Stimulated activated CD4-positive, alpha-beta T cell treated with anti-CD3 and anti-CD28 coated beads, TNF-alpha, amount 100 ng/mL, for 24 hours (primary cell): Measurements from ENCODE around the gene FSHR.

Experiments used
- DNase-seq, 3 experiments: peaks; one replicate each; pipeline ENCODE4 v3.0.0-alpha.2; 2020; ENCODE audit warnings: low read depth in 3 of 3

FSHR gene

DNA sequence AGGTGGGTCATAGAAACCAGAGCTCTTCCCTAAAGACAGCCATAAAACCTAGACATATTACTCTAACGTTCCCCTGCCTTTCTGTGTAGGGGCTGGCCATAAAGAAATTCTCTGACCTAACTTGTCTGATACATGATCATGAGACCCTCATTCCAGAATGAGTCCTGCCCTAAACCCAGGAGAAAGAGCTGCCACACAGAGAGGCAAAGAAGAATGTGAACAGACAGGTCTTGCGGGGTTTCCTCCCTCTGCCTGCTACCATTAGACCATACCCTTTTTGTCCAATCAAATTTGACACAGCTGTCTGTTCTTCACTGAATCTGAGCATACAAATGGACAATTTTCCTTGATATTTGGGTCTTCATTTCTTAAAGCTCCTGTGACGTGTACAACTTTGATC, 200.0 kb downstream of the FSHR start:
- no peak for DNase-seq

DNA sequence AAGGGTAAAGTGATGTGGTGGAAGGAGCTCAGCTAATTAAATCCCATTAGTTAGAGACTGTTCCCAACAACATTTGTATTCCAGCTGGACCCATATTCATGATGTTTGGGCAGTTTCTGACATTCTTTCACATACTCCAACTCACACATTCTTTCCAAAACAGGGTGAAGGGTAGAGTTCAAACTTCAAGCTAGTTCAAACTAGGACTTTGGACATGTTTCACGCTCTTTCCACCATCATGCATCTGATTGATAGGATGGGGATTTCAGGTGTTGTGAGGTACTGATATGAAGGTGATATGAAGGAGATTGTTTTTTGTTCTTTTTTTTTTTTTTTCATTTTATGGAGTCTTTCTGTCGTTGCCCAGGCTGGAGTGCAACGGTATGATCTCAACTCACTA, 201.7 kb downstream of the FSHR start:
- DNase-seq: no peak

DNA sequence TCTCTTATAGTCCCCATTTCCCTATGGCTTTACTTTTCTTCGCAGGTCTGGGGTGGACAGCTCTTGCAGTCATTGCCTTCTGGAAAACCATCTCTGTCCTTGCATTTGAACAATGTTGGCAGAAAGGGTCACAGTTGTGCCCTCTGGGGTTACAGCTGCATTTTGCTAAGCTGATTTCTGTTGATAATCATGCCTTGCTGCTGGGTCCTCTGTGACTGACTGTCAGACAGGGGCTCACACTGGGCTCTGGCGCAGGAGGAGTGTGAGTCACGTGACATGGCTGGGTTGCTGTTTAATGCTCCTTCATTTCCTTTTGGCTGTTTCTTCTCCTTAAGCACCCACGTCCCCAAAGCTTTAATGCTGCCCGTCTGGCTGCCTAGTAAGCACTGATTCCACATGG, 202.2 kb downstream of the FSHR start:
- no peak for DNase-seq

DNA sequence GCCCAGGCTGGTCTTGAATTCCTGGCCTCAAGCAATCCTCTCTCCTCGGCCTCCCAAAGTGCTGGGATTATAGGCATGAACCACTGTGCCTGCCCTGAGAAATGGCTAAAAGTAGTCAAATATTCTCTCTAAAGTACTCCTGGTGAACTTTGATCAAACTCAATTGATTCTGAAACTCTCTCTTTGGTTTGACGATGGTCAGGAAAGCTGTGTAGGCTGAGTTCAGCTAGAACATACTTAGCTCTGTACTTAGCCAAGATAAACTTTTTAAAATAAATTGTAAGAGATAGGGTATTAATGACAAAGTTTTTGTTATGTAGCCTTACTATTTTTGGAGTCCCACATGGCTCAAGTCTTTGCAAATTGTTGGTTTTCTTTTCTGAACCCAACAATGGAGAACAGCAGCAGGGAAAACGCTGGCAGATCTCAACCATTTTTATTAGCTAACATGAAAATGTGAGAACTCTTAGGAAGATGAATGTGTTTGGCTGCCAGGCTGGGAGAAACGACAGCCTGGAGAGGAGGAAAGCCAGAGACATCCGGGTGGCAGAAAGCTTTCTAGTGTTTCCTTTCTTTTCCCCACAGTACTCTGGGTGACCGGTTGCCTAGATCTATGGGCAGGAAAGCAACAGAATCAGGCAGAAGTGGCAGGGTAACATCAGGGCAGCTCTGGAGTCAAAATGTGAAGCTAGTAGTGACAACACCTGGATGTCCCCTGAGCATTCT, 205.8 kb downstream of the FSHR start:
- DNase-seq: no peak

DNA sequence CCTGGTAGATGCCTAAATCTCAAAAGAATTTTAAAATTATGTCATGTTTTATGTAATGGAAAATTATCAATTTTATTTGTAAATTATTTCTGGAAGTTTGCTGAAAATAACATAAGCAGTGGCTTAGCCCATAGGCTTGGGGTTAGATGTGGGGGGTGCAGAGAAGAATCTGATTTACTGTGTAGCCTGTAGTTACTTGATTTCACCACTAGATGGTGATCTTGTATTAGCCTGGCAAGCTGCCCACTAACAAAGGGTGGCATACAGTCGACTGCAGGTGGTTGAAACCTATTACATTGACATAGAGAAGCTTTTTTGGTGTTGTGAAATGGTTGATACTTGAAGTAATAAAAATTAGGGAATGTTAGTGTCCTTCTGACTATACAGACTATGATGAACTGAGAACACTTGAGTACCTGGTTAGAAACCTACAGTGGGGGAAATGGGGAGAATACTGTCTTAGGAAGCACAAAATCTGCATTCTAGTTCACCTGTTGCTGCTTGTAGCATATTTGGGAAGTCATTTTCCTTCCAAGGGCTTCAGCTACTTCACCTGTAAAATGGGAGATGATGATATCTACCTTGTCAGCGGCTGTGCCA, 207.8 kb downstream of the FSHR start:
- DNase-seq: peak in 1 of 3 experiments; percentile 7

DNA sequence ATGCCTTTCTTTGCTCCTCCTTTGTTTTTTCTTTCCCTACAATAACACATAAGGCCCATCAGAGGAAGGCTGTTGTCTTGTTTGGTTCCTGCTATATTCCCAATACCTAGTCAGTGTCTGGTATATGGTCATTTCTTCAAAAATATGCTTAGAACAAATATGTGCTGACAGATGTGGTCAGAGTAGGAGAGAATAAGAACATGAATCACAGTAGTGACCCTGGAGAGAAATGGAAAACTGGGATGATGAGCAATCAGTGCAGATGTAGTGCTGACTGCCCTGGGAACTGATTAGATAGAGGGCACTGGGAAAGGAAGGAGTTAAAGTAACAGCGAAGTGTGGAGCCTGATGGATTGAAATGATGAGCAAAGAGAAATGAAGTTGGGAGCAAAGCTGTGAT, 209.4 kb downstream of the FSHR start:
- no peak for DNase-seq

DNA sequence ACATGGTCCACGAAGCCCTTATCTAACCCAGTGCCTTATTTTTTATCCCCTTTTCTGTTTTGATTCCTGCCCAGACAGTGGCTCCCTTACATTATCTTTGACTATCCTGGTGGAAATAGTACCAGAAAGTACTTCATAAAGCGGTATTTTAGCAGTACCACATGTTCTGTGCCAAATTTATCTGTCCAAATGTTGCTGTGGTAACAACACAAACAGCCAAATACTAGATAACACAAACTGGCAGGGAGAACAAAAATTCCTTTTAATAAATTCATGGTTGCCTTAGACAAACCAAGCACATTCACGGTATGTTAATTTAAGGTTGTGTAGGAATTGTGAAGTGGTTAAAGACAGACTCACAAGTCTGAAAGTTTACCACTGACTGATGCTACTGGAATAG, 210.9 kb downstream of the FSHR start:
- DNase-seq: no peak

DNA sequence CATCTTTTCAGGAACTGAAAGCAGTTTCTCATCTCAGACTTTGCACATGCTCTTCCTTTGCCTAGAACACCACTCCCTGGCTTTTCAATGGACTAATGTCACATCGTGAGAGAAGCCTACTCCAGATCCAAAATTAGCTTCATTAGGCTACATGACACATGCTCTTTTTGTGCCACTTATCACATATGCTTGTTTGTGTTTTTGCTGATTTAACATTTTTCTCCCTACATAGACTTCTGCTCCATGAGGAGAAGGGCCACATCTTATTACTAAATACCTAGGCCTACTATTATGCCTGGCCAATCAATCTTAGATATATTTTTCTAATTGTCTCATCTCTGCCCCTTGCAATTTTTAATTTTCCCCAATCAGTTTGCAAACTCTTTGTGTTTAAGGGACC, 212.4 kb downstream of the FSHR start:
- DNase-seq: no peak

DNA sequence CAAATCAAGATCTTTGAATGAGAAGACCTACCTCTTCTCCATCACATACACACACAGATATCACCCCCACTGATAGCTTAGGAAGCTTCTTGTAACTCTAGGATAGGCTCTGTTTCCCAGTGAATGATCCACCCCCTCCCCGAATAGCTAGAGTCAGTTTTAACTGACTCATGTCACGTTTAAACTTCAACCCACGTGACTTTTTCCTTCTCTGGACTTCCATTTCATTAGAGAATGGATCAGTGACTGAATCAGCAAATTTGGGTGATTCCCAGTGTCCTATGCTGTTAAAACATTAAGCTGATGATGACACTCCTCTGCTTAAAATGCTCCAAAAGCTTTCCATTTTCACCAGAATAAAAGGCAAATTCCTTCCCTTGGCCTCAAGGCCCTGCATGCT, 212.9 kb downstream of the FSHR start:
- DNase-seq: no peak

DNA sequence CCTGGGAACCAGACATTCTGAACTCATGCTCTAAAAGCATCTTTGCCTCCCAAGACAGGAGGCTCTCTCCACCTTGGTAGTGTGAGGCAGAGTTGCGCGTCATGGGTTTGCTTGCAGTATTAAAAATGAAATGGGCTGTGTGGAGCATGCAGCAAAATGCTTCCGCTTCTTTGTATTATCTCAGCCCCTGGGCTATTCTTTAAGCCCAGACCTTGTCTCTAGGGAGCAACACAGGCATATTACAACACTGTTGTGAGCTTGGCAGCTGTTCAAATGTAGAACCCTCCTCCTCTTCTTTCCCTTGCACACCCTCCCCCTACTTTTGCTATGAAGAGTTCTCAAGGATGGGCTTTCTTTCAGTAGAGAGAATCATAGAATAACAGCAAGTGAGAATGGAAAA, 213.7 kb downstream of the FSHR start:
- no peak for DNase-seq

DNA sequence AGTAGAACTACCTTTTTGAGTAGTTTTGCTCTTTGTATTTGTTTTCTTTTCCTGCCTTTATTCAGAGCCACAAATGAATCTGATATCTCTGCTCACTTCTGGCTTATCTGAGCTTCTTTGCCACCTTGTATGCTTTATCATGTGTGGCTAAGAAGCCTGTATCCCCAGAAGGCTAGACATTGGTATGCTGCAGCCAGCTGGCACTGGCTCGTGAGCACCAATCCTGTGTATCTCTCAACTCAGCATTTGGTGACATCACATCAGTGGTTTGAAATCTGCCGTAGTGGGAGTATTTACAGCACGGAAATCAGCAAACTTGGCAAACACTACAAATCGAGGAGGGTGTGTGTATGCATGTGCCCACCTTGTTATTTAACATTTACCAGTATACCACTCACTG, 215.1 kb downstream of the FSHR start:
- no peak for DNase-seq

DNA sequence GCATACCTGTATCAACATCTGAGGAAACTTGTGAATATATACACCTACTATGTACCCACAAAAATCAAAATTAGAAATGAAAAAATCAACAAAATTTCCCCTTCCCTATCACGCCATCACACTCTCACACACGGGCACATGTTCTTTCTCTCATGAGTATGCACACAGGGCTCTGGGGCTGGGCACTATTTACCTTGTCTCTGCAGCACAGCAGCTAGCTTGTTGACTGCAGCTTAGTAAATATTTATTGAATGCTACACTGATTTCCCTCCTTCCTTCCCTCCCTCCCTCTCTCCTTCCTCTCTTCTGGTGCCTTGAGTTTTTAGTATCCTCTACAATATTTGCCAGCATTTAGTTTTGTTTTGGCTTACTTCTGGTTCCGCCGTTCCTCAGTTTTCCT, 216.1 kb downstream of the FSHR start:
- DNase-seq: no peak

DNA sequence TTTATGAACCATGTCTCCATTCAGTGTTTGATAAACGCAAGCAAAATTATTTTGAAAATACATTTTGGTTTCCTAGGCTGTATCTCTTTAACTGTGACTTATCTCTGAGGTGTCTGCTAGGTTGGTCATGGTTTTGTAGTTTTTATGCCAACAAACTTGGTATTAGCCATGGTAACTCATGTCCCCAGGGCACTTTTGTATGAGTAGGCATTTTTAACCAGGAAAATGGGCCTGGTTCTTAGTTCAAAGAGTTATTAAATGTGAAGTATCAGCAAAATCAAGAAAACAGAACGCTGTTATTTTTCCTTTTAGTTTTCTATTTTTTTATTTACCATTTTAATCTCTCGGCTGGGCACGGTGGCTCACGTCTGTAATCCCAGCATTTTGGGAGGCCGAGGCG, 219.5 kb downstream of the FSHR start:
- no peak for DNase-seq

DNA sequence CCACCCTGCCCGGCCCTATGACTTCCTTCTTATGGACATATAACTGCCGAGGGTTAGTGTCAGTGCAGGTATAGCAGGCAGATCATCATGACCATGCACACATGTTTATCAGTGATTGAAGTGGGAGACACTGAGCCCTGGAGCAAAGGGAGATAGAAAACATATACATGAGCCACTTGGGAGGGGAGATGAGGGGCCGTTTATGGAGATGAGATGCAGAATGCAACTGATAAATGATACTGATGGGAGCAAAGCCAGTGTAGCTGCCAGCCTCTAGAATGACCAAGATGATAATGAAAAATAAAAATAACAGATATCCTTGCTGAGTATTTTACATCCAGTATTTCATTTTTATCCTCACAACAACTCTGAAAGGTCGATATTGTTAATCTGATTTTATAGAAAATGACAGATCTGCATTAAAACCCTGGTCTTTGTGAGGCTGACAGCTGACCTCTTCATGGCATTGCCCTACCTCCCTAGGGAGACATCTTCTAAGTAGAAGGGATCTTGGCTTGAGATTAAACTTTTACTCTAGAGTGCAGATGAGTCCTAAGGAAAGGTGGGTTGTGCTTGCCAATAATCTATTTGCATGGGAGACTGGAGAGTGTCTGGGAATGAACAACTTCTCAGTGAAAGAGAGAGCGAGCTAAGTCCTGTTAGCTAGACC, 220.4 kb downstream of the FSHR start:
- DNase-seq: no peak

DNA sequence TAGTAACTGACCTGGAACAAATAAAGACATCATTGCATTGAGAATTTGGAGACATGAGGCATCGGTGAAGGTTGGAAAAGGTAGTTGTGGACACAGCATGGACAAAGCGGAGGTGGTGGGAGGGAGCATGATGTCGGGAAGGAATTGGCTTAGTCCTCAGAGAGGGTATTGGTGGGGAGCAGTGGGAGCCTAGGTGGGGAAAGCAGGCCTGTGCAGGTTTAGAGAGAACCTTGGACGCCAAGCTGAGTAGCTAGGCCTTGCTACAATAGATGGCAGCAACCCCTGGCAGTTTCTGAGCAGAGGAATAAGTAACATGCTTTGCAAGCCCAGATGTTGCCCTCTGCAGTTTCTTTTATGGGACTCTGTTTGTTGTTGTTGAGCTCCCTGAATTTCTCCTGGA, 221.6 kb downstream of the FSHR start:
- no peak for DNase-seq

DNA sequence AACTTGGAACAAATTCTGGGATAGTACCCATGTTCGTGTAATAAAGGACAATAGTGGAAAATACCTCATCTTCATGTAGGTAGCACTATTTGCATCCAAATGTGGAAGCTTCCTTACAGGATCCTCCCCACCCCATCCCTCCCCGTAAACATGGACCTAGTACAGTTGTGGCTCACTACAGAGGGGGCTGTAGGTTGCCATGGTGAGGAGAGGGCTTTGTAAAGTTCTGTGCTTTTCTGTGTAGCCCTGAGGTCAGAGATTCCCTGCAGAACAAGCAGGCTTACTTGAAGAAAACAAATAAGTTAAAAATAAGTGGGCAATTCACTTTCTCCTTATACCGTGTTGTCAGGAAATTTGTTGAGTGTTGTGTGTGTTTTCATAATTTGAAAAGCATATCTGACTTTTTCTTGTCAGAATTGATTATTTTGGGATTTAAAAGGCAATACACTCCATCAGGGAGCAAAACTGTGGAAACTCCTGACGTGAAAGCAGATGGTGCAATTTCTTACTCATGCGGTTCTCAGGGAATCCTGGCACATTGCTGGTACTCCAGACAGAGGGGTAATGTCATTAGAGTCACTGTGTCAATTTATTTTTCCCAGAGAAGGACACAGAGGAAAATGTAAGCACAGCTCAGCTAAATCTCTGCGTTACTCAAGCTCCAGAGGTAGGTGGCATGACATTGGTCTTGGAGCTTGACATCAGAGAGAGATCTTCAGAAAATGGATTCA, 224.6 kb downstream of the FSHR start:
- DNase-seq: no peak

DNA sequence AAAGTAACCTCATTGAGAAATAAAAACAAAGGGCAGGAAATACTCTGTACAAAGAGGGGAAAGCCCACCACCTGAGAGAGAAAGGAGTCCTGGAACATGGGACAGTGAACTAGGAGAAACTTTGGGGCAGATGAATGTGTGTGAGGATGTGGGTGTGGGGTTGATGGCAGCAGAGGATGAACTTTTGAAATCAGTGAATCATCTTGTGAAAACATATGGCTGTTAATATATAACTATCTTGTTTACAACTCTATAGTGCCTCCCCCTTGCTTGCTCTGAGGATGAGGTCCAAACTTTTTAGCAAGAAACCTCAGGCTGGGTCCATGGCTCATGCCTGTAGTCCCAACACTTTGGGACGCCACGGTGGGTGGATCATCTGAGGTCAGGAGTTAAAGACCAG, 227.0 kb downstream of the FSHR start:
- no peak for DNase-seq

DNA sequence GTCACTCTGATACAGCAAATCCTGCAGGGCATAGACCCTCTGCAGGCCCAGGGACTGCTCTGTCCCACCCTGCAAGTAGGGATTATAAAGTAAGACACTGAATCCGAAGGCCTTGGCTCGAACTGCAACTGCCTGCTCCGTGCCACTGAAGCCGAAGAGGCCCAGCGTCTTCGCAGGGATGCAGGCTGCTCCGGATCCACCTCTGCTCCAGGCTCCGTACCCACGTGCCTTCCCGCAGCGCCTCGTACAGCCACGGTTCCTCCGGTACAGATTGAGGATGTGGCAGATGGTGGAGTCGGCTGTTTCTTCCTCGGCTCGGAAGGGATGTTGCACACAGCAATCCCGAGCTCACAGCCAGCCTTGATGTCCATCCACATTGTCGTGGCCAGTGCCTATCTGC, 238.4 kb downstream of the FSHR start:
- no peak for DNase-seq

DNA sequence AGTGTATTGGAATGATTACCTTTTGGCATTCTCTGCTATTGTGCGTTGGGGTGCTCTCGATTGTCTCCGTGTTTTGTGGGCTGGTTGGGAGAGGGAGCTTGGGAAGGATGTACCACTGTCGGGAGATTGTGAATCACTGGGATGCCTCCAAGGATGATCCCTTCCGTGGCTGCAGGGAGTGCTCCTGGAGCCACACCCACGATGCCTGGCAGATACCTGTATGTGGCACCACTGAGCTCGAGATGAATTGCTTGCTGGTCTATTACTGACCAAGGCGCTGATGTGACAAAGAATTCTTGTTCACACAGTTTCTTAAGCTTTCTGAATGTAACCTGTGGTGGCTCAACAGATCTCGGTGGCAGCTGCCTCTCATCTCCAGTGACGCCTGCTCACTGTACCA, 239.1 kb downstream of the FSHR start:
- DNase-seq: no peak

DNA sequence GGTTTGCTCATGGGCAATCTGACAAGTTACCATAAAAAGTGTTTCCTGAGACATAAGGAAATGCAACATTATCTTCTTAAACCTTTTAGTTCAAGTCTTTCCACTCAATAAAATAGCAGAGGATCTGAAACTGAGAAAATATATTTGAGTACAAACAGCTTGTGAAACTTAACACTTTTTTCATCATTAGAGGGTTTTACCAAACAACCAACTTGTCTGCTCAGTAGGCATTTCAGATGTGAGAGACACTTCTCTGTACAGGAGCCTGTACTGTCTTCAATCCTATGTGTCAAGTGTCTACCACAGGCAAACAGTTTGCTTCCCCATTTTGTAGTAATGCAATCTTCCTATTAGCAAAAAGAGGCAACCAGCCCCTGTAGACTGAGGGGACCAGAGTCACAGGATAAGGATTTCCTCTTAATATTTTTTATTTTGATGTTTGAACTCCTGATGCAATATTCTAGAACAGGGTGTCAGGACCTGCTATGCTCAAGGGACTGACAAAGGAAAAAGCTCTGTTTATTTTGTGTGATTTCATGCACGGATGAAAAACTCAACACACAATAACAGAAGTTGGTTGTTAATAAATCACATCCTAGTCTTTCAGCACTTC, 239.7 kb downstream of the FSHR start:
- DNase-seq: no peak
